Tibial nerve (tissue), 4 donors: ENCODE measurements around the gene GMDS. TPM values are rescaled to one million over a fixed set of nuclear protein-coding genes. Genes with fewer than 3 reads are reported as not detected.

ENCODE experiments used
- DNase-seq, 2 donors: peaks; one replicate each; pipeline ENCODE4 v3.0.0-alpha.2; 2019; ENCODE audit warnings: low spot score in 2 of 2
- H3K27ac ChIP-seq, 4 donors: fragments of 200-600 bp; sonication (generic) in 3 of 4; one replicate each; pipeline ENCODE4 v1.5.1; 2017 to 2019; ENCODE audit warnings: mild to moderate bottlenecking in 1 of 4
- H3K27me3 ChIP-seq, 2 donors: fragments of 200-600 bp; sonication (generic) in 1 of 2; one replicate each; pipeline versions ENCODE4 v1.5.1 to v1.6.0; 2017 to 2019
- H3K36me3 ChIP-seq, 3 donors: fragments of 200-600 bp; sonication (generic); one replicate each; pipeline ENCODE4 v1.5.1; 2018 to 2019
- H3K4me1 ChIP-seq, 4 donors: fragments of 200-600 bp; sonication (generic) in 3 of 4; one replicate each; pipeline ENCODE4 v1.5.1; 2017 to 2019
- H3K4me3 ChIP-seq, 4 donors: fragments of 200-600 bp; sonication (generic) in 3 of 4; one replicate each; pipeline ENCODE4 v1.5.1; 2017 to 2019; ENCODE audit warnings: mild to moderate bottlenecking in 1 of 4, moderate library complexity in 1 of 4
- H3K9me3 ChIP-seq, 4 donors: fragments of 200-600 bp; sonication (generic) in 3 of 4; one replicate each; pipeline ENCODE4 v1.5.1; 2017 to 2019
- EP300 ChIP-seq, 2 donors: sonication (generic); formaldehyde crosslinking; IDR thresholded peaks; one replicate each; pipeline ENCODE4 v1.6.1; 2017; ENCODE audit warnings: antibody characterized with exemption in 2 of 2, mild to moderate bottlenecking in 1 of 2
- POLR2A ChIP-seq, 2 donors: fragments of 450-650 bp; IDR thresholded peaks; one replicate each; pipeline ENCODE4 v1.6.1; 2017; ENCODE audit warnings: antibody characterized with exemption in 2 of 2, mild to moderate bottlenecking in 2 of 2, moderate library complexity in 2 of 2
- WGBS, 2 donors: methylation state at CpG; one replicate each; pipeline ENCODE4 v1.1.5; 2018; 5-methylcytosine and 5-hydroxymethylcytosine counted together
- total RNA-seq, 4 donors: library from RNA; depleted of rRNA; stranded (reverse); fragments of >200 nt; gene quantifications; one replicate each; pipeline ENCODE4 v1.1.0, GENCODE V29; 2016
- TF ChIP-seq, protein P1 (sequence below), 5 experiments: fragments of 200-600 bp in 3 of 5; fragments of 450-650 bp in 2 of 5; sonication (generic) in 3 of 5; IDR thresholded peaks; one replicate each; pipeline ENCODE4 v1.5.1; 2016 to 2019; ENCODE audit warnings: antibody characterized with exemption in 5 of 5, mild to moderate bottlenecking in 3 of 5, moderate library complexity in 2 of 5

The GMDS gene
- total RNA-seq, 4 donors from 2014 or later, result 14.9 to 46.5 (median 32.8) TPM

DNA sequence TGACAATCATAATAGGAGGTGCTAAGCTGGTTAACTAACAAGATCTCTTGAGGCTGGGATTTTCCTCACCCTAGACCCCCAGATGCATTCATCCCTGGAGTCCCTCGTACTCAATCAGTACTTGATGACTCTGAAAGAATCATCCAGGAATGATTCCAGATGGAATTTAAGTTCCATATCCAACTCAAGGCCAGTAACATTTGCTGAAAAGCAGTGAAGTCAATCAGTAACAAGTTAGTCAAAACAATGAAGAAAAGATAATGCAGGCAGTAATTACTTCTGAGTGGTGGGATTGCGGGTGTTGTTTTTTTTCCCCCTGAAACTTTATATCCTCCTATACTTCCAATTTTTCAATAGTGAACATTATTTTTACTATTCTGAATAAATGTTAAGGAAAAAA is 18.6 kb downstream of the GMDS start:
- no peaks in the 10 kb centered on the region for H3K27me3 ChIP-seq
- no peak for DNase-seq
- H3K36me3 ChIP-seq, result no peaks in the 10 kb centered on the region

DNA sequence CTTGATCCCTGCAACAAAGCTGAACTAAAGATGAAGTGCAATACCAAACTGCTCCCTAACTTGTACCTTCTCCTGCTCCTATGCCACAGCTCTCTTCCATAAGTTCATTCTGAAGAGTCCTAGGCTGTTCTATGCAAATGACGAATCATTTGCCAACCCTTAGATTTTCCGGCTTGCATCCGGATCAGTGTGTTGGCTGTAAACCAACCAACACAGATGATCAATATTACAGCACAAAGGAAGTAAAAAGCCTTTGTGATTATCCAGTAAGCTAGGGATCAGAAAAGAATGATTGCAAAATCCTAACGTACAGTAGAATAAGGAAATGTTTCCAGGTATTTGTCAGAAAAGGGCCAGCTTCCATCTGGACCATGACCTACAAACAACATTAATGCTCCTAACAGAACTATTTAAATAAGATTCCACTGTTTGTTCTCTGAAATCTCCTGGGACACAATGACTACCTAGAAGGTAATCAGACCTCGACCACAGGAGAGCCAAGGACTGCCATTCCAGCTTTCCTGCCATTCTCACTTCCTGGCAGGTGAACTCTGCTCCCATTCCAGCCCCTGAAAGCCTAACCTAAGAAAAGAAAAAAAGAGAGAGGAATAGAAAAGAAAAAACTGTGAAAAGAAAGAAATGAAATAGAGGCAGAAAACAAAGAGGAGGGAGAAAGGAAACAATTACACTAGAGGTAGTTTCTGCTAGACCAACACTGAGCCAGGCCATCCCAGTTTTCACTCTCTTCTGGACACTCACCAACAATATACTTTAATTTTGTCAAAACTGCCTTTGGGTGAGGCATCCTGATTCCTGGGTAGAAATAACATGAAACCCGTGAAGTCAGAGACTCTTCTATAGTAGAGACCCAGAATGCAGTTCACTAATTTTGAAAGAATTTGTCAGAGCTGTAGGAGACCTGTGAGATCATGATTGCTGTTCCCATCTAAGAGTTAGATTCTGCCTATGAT is 19.7 kb downstream of the GMDS start:
- no peak overlapping the region for H3K27ac ChIP-seq
- no peaks in the 10 kb centered on the region for H3K36me3 ChIP-seq
- H3K27me3 ChIP-seq, result no peaks in the 10 kb centered on the region
- peaks cover 0 to 9% (median 4%) of the 10 kb centered on the region in 4 donors for H3K4me1 ChIP-seq
- no peak overlapping the region for H3K4me3 ChIP-seq
- no peaks in the 10 kb centered on the region for H3K9me3 ChIP-seq
- DNase-seq, result no peak
- 61 to 62% methylated on average over 6 of the region's 6 CpGs for WGBS, 2 donors
- TF ChIP-seq EP300 (IDR thresholded peaks at IDR 0.05), result no peak

More for the DNA sequence above, 18.6 kb downstream of the GMDS start:
- peaks cover 0 to 15% (median 6%) of the 10 kb centered on the region in 4 donors for H3K4me1 ChIP-seq
- H3K9me3 ChIP-seq, result no peaks in the 10 kb centered on the region
- TF ChIP-seq EP300 (IDR thresholded peaks at IDR 0.05) (no peak), POLR2A (IDR thresholded peaks at IDR 0.05) (no peak)
- TF ChIP-seq, protein P1, sequence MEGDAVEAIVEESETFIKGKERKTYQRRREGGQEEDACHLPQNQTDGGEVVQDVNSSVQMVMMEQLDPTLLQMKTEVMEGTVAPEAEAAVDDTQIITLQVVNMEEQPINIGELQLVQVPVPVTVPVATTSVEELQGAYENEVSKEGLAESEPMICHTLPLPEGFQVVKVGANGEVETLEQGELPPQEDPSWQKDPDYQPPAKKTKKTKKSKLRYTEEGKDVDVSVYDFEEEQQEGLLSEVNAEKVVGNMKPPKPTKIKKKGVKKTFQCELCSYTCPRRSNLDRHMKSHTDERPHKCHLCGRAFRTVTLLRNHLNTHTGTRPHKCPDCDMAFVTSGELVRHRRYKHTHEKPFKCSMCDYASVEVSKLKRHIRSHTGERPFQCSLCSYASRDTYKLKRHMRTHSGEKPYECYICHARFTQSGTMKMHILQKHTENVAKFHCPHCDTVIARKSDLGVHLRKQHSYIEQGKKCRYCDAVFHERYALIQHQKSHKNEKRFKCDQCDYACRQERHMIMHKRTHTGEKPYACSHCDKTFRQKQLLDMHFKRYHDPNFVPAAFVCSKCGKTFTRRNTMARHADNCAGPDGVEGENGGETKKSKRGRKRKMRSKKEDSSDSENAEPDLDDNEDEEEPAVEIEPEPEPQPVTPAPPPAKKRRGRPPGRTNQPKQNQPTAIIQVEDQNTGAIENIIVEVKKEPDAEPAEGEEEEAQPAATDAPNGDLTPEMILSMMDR (IDR thresholded peaks at IDR 0.05), result no peak
- H3K27ac ChIP-seq, result no peak overlapping the region
- H3K4me3 ChIP-seq, result no peak overlapping the region
- 81 to 93% methylated on average over 2 of the region's 2 CpGs for WGBS, 2 donors

DNA sequence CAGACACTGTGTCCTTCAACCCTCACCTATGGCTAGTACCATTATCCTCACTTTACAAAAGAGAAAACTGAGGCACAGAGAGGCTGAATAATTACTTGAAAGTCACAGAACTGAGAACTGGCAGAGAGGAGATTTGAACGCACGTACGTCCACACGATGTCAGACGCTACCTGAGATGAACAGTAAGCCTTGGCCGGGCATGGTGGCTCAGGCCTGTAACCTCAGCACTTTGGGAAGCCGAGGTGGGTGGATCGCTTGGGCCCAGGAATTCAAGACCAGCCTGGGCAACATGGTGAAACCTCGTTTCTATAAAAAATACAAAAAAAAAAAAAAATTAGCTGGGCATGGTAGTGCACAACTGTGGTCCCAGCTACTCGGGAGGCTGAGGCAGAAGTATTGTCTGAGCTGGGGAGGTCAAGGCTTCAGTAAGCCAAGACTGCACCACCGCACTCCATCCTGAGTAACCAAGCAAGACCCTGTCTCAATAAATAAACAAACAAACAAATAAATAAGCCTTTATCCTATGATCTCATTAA is 20.5 kb downstream of the GMDS start:
- Histone ChIP-seq H3K4me1 (peaks cover 0 to 9% (median 4%) of the 10 kb centered on the region in 4 donors), H3K36me3 (no peaks in the 10 kb centered on the region), H3K9me3 (no peaks in the 10 kb centered on the region), H3K4me3 (no peak overlapping the region), H3K27me3 (no peaks in the 10 kb centered on the region), H3K27ac (no peak overlapping the region)
- no peak for DNase-seq
- 90 to 91% methylated on average over 11 of the region's 11 CpGs for WGBS, 2 donors
- TF ChIP-seq POLR2A (IDR thresholded peaks at IDR 0.05) (no peak), EP300 (IDR thresholded peaks at IDR 0.05) (no peak)
- TF ChIP-seq, protein P1 (IDR thresholded peaks at IDR 0.05), result no peak

DNA sequence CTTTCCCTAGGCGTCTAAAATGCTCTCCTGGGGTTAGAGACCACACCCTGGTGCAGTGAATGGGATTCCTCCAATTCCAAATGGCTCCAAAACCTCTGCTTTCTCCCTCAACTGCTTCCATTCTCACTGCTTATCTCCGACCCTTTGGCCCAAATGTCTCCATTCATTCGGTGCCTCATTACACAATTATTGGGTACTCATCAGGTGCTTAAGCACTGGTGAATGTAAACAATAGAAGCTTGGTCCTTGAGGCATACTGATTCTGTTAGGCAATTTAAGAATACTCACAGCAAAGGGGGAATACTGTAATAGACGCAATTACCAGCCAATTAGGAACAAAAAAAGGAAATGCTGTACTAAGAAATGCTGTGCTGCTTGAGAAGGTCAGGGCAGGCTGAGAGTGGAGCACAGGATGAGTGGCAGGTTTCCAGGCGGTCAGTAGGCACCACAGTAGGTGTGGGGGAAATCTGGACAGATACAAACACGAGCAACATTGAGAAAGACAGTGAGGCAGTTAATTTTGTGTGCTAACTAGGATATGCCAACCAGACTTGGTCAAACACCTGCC is 23.0 kb downstream of the GMDS start:
- DNase-seq, result no peak
- Histone ChIP-seq H3K27me3 (no peaks in the 10 kb centered on the region), H3K9me3 (no peaks in the 10 kb centered on the region), H3K4me3 (peak overlapping the region; percentile 20 to 53 (median 32)), H3K36me3 (no peaks in the 10 kb centered on the region), H3K27ac (peak overlapping the region in 3 of 4 donors; percentile 50 to 70 (median 69)), H3K4me1 (peaks cover 0 to 9% (median 4%) of the 10 kb centered on the region in 4 donors)
- TF ChIP-seq, protein P1 (IDR thresholded peaks at IDR 0.05), result no peak
- TF ChIP-seq EP300 (IDR thresholded peaks at IDR 0.05), result no peak
- TF ChIP-seq POLR2A (IDR thresholded peaks at IDR 0.05), result no peak
- WGBS, 2 donors, result 40 to 50% methylated on average over 6 of the region's 6 CpGs

DNA sequence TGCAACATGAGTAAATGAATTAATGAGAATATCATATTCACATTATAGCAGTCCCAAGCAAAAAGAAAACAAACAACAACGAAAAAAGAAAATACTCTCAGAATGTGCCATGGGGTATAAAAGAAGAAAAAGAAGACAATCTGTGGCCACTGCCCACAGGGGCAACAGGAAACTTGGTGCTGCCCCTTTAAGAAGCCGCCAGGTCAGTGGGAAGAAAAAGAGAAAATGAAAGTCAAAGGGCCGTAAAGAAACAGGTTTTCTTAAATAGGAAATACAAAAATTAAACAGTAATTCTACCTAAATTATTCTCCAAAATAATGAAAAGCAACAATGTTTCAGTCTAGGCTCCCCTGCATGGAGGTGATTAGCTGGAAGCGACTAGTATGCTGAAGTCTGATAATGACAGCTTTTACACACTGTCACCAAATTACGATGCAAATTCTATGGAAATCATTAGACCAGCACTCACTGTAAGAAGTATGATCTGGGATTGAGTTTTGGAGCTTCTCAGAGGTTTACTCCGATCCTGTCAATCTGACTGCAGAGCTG is 23.6 kb downstream of the GMDS start:
- Histone ChIP-seq H3K4me1 (peaks cover 0 to 9% (median 4%) of the 10 kb centered on the region in 4 donors), H3K4me3 (peak overlapping the region; percentile 20 to 53 (median 32)), H3K9me3 (no peaks in the 10 kb centered on the region), H3K36me3 (no peaks in the 10 kb centered on the region), H3K27ac (peak overlapping the region in 3 of 4 donors; percentile 50 to 70 (median 69)), H3K27me3 (no peaks in the 10 kb centered on the region)
- no peak for DNase-seq
- WGBS, 2 donors, result 42 to 46% methylated on average over 6 of the region's 6 CpGs
- TF ChIP-seq, protein P1 (IDR thresholded peaks at IDR 0.05), result no peak
